Measurements from ENCODE around the gene SATB2.
A peak's percentile ranks its signal among the peaks of the same experiment; 100 is the strongest.

SATB2 gene

GRCh38 chr2:199457147-199458008 lies at the start of gene SATB2:
TSS of gene SATB2 (minus strand) at chr2:199457939. CDS start at chr2:199456037, 1,902 bp downstream.
- DNase-seq = no peak

GRCh38 chr2:199505755-199506403 lies 48.1 kb upstream of the SATB2 start:
- no peak for DNase-seq

- no peak for DNase-seq
Measured at GRCh38 chr2:199503148-199503547, 45.4 kb upstream of the SATB2 start.

GRCh38 chr2:199499005-199499404 lies 41.3 kb upstream of the SATB2 start:
- no peak for DNase-seq

GRCh38 chr2:199495147-199495546 lies 37.4 kb upstream of the SATB2 start:
- no peak for DNase-seq

GRCh38 chr2:199490049-199490448 lies 32.3 kb upstream of the SATB2 start:
- no peak for DNase-seq

- peak; percentile 51 for DNase-seq
Measured at GRCh38 chr2:199488772-199489400, 31.1 kb upstream of the SATB2 start.

GRCh38 chr2:199485732-199486335 lies 28.1 kb upstream of the SATB2 start:
- no peak for DNase-seq

GRCh38 chr2:199484927-199485326 lies 27.2 kb upstream of the SATB2 start:
- DNase-seq = no peak

GRCh38 chr2:199480966-199481365 lies 23.2 kb upstream of the SATB2 start:
- no peak for DNase-seq

- DNase-seq = no peak
Measured at GRCh38 chr2:199477277-199477834, 19.6 kb upstream of the SATB2 start.

GRCh38 chr2:199471443-199472057 lies 13.8 kb upstream of the SATB2 start:
- no peak for DNase-seq

- no peak for DNase-seq
Measured at GRCh38 chr2:199470672-199471442, 13.1 kb upstream of the SATB2 start.

GRCh38 chr2:199470361-199470671 lies 12.6 kb upstream of the SATB2 start:
- DNase-seq = no peak

- DNase-seq = no peak
Measured at GRCh38 chr2:199469514-199470360, 12.0 kb upstream of the SATB2 start.

GRCh38 chr2:199468561-199469513 lies 11.1 kb upstream of the SATB2 start:
- no peak for DNase-seq

GRCh38 chr2:199467066-199467822 lies 9.5 kb upstream of the SATB2 start:
- no peak for DNase-seq

- no peak for DNase-seq
Measured at GRCh38 chr2:199466692-199467065, 8.9 kb upstream of the SATB2 start.

Data from CD4-positive, alpha-beta T cell treated with Interleukin-17A for 1 hour (primary cell).